ENCODE data around the gene PHYKPL.

Gene PHYKPL

GRCh38 chr5:178210686-178211085, 21.9 kb downstream of the PHYKPL start:
- no peak for TF ChIP-seq CTCF (IDR thresholded peaks at IDR 0.05; ENCODE audit: extremely low read depth, missing control alignments)

GRCh38 chr5:178210073-178210535, 22.5 kb downstream of the PHYKPL start:
- no peak for TF ChIP-seq CTCF (IDR thresholded peaks at IDR 0.05; ENCODE audit: extremely low read depth, missing control alignments)

More at GRCh38 chr5:178210686-178211085, 21.9 kb downstream of the PHYKPL start:
- no peak for DNase-seq (ENCODE audit: low spot score)

GRCh38 chr5:178209334-178210072, 23.1 kb downstream of the PHYKPL start:
- TF ChIP-seq CTCF (IDR thresholded peaks at IDR 0.05; ENCODE audit: extremely low read depth, missing control alignments), result no peak
- DNase-seq (ENCODE audit: low spot score), result no peak

More at GRCh38 chr5:178210073-178210535, 22.5 kb downstream of the PHYKPL start:
- DNase-seq (ENCODE audit: low spot score), result no peak

- no peak for DNase-seq (ENCODE audit: low spot score)
- TF ChIP-seq CTCF (IDR thresholded peaks at IDR 0.05; ENCODE audit: extremely low read depth, missing control alignments), result no peak
These were observed 23.9 kb downstream of the PHYKPL start for GRCh38 chr5:178208540-178209227.

- no peak for DNase-seq (ENCODE audit: low spot score)
- TF ChIP-seq CTCF (IDR thresholded peaks at IDR 0.05; ENCODE audit: extremely low read depth, missing control alignments), result no peak
These were observed 24.7 kb downstream of the PHYKPL start for GRCh38 chr5:178207917-178208280.

- no peak for TF ChIP-seq CTCF (IDR thresholded peaks at IDR 0.05; ENCODE audit: extremely low read depth, missing control alignments)
- no peak for DNase-seq (ENCODE audit: low spot score)
These were observed 25.3 kb downstream of the PHYKPL start for GRCh38 chr5:178207183-178207916.
